ENCODE results near the gene DCST2. TPM values are rescaled to one million over a fixed set of nuclear protein-coding genes. Genes with fewer than 3 reads are reported as not detected.
A peak's percentile ranks its signal among the peaks of the same experiment; 100 is the strongest.

Gene DCST2
- total and polyA plus RNA-seq, 9 of the 15 experiments (the other 6 are each of a cell fraction or from before 2014, with no cell fraction given) = 0.09 to 0.49 (median 0.11) TPM; not detected in 3

GRCh38 chr1:155000726-155001424, 32.7 kb downstream of the DCST2 start (continued):
- TF ChIP-seq VEZF1 (CRISPR knock-in tag; IDR thresholded peaks at IDR 0.05) (peak; percentile 87), TCF7 (IDR thresholded peaks at IDR 0.05; ENCODE audit: borderline replicate concordance) (peak; percentile 43; the same call in 1 of the 2 replicates), GABPB1 (CRISPR knock-in tag; IDR thresholded peaks at IDR 0.05) (peak; percentile 71), RBM15 (IDR thresholded peaks at IDR 0.05; ENCODE audit: insufficient read depth, low read length) (no peak), FOS (IDR thresholded peaks at IDR 0.05; ENCODE audit: extremely low read depth, insufficient read length) (no peak), RAD51 (IDR thresholded peaks at IDR 0.05; ENCODE audit: borderline replicate concordance, low read depth) (peak; percentile 56; the same call in 1 of the 2 replicates), SOX6 (IDR thresholded peaks at IDR 0.05) (peak; percentile 82), SUPT5H (IDR thresholded peaks at IDR 0.05) (peak; percentile 67), JUND (IDR thresholded peaks at IDR 0.05; ENCODE audit: borderline replicate concordance, low read depth, low read length) (peak; percentile 87), JUND (tag; IDR thresholded peaks at IDR 0.05; ENCODE audit: borderline replicate concordance, low read depth, low read length) (peak; percentile 84; the same call in 1 of the 3 replicates), POLR2G (IDR thresholded peaks at IDR 0.05; ENCODE audit: low read depth, low read length) (peak; percentile 92), RBBP5 (IDR thresholded peaks at IDR 0.05; ENCODE audit: borderline replicate concordance, insufficient read depth, low read length, poor library complexity, severe bottlenecking) (peak; percentile 45), PPARD (CRISPR knock-in tag; IDR thresholded peaks at IDR 0.05) (no peak), GABPA (tag; conservative IDR thresholded peaks at IDR 0.05; ENCODE audit: low read depth) (peak; percentile 30; the same call in 1 of the 2 replicates), ASH1L (IDR thresholded peaks at IDR 0.05; ENCODE audit: borderline replicate concordance, low read depth, partially characterized antibody) (no peak), GTF2F1 (IDR thresholded peaks at IDR 0.05; ENCODE audit: low read depth, low read length) (no peak; the same call in 1 of the 2 replicates), FOXP1 (CRISPR knock-in tag; IDR thresholded peaks at IDR 0.05) (peak; percentile 67; the same call in 1 of the 2 replicates), PTBP1 (IDR thresholded peaks at IDR 0.05; ENCODE audit: low read depth, low read length) (0 out of 2 replicates have a peak, but pooled peaks have one; percentile 44)

Data from K562 (cell line).